HCT116 (cell line): ENCODE results near the gene GAPT.

Source experiments
- CBX3 ChIP-seq: IDR thresholded peaks from 2 replicates; pipeline ENCODE4 v1.6.1; 2012; ENCODE audit warnings: low read depth
- CTCF ChIP-seq, 3 experiments: fragments of 200-600 bp in 1 of 3; sonication (generic) in 1 of 3; IDR thresholded peaks in 2 of 3; conservative IDR thresholded peaks in 1 of 3; 2 replicates each; pipeline ENCODE4 v1.5.1; 2012 to 2017; ENCODE audit warnings: low read depth in 2 of 3, low read length in 2 of 3, antibody characterized with exemption in 1 of 3, borderline replicate concordance in 1 of 3, control low read depth in 1 of 3, mild to moderate bottlenecking in 1 of 3, mixed read lengths in 1 of 3, mixed run types in 1 of 3, moderate library complexity in 1 of 3; ENCODE audit not compliant: insufficient read depth in 1 of 3
- ELF1 ChIP-seq: IDR thresholded peaks from 2 replicates; pipeline ENCODE4 v1.6.1; 2012; ENCODE audit warnings: low read depth, borderline replicate concordance
- EZH2 ChIP-seq: fragments of 200-600 bp; sonication (generic); IDR thresholded peaks from 2 replicates; pipeline ENCODE4 v1.6.1; 2017; ENCODE audit warnings: antibody characterized with exemption, mixed run types
- FOSL1 ChIP-seq: IDR thresholded peaks from 2 replicates; pipeline ENCODE4 v1.6.1; 2012; ENCODE audit warnings: low read depth
- JUND ChIP-seq: IDR thresholded peaks from 2 replicates; pipeline ENCODE4 v1.6.1; 2012
- POLR2A ChIP-seq: IDR thresholded peaks from 2 replicates; pipeline ENCODE4 v1.7.0; 2011; ENCODE audit warnings: borderline replicate concordance; ENCODE audit not compliant: insufficient read depth, insufficient read length; ENCODE audit errors: extremely low read depth
- RAD21 ChIP-seq: IDR thresholded peaks from 2 replicates; pipeline ENCODE4 v1.6.1; 2012; ENCODE audit warnings: low read depth, mild to moderate bottlenecking
- REST ChIP-seq: IDR thresholded peaks from 2 replicates; pipeline ENCODE4 v1.6.1; 2012; ENCODE audit warnings: low read depth
- SIN3A ChIP-seq: IDR thresholded peaks from 2 replicates; pipeline ENCODE4 v1.6.1; 2012; ENCODE audit warnings: low read depth
- TCF7L2 ChIP-seq: IDR thresholded peaks from 2 replicates; pipeline ENCODE4 v1.7.0; 2011; ENCODE audit warnings: borderline replicate concordance, inconsistent platforms; ENCODE audit not compliant: insufficient read depth, insufficient read length; ENCODE audit errors: extremely low read depth
- YY1 ChIP-seq: IDR thresholded peaks from 2 replicates; pipeline ENCODE4 v1.6.1; 2011; ENCODE audit warnings: low read length, low read depth, moderate library complexity, mild to moderate bottlenecking; ENCODE audit not compliant: insufficient replicate concordance; ENCODE audit errors: extremely low read depth

- no peak for TF ChIP-seq CTCF (IDR thresholded peaks at IDR 0.05 in 2 of 3, conservative IDR thresholded peaks at IDR 0.05 in 1 of 3; ENCODE audit: borderline replicate concordance in 1 of 3, insufficient read depth in 1 of 3, low read depth in 2 of 3, low read length in 2 of 3)
- TF ChIP-seq RAD21, result no peak
- no peak for TF ChIP-seq FOSL1
- no peak for TF ChIP-seq ELF1
- no peak for TF ChIP-seq POLR2A
- TF ChIP-seq JUND, result no peak
- no peak for TF ChIP-seq YY1
- no peak for TF ChIP-seq EZH2
- TF ChIP-seq TCF7L2, result no peak
- no peak for TF ChIP-seq REST
- no peak for TF ChIP-seq CBX3
- no peak for TF ChIP-seq SIN3A
Measured at GRCh38 chr5:58507715-58508114, 16.5 kb downstream of the GAPT start.
